ENCODE results near the gene CMTR1.

Gene CMTR1

DNA sequence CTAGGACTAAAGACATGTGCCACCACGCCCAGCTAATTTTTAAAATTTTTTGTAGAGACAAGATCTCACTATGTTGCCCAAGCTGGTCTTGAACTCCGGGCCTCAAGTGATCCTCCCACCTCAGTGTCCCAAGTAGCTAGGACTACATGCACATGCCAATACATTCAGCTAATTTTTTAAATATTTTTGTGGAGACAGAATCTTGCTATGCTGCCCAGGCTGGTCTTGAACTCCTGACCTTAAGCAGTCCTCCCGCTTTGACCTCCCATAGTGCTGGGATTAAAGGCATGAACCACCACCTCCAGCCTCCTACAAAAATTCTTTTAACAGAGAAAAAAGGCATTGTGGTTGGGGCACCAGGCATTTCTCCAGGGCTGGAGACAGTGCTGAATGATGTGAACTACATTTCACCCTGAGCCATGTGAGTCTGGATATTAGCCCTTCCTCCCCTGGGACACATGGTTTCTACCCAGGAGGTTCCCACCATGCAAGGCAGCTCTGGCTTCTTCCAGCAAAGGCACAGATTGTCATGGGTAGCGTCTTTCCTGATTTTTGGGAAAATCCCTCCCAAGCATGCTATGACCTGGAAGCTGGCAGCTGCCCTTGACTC, 36.3 kb upstream of the CMTR1 start:
- Histone ChIP-seq H3K9me3 (ENCODE audit: control insufficient read depth, insufficient read depth, low read depth, low read length) (no peaks in the 10 kb centered on the region), H3K4me1 (ENCODE audit: control insufficient read depth, insufficient read depth, low read length) (no peaks in the 10 kb centered on the region), H3K27ac (ENCODE audit: extremely low read depth, low read depth, low read length) (no peak overlapping the region), H3K36me3 (ENCODE audit: control insufficient read depth in 2 of 2, insufficient read depth in 1 of 2, low read length in 2 of 2) (peaks cover 11 to 40% of the 10 kb centered on the region in 2 experiments), H3K4me3 (ENCODE audit: low read depth, low read length) (no peak overlapping the region)
- ChIA-PET POLR2A (interaction anchor here (0.5 kb wide), 1 partner anchor 38 kb away, joined by 3 read pairs; no protein-coding TSS in a partner anchor), CTCF (interaction anchor here (2.9 kb wide), 1 partner anchor 15 kb away, joined by 13 read pairs; no protein-coding TSS in a partner anchor)
- no peak for TF ChIP-seq ZNF473 (tag by site-specific recombination; IDR thresholded peaks at IDR 0.05)
- TF ChIP-seq, protein P1, sequence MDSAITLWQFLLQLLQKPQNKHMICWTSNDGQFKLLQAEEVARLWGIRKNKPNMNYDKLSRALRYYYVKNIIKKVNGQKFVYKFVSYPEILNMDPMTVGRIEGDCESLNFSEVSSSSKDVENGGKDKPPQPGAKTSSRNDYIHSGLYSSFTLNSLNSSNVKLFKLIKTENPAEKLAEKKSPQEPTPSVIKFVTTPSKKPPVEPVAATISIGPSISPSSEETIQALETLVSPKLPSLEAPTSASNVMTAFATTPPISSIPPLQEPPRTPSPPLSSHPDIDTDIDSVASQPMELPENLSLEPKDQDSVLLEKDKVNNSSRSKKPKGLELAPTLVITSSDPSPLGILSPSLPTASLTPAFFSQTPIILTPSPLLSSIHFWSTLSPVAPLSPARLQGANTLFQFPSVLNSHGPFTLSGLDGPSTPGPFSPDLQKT (IDR thresholded peaks at IDR 0.05; ENCODE audit: borderline replicate concordance, low read depth, low read length): no peak
- TF ChIP-seq ZNF777 (tag by site-specific recombination; IDR thresholded peaks at IDR 0.05; ENCODE audit: borderline replicate concordance): no peak
- TF ChIP-seq ZNF24 (tag by site-specific recombination; IDR thresholded peaks at IDR 0.05): no peak
- no peak for TF ChIP-seq ZNF585B (tag by site-specific recombination; IDR thresholded peaks at IDR 0.05)
- TF ChIP-seq, protein P2, sequence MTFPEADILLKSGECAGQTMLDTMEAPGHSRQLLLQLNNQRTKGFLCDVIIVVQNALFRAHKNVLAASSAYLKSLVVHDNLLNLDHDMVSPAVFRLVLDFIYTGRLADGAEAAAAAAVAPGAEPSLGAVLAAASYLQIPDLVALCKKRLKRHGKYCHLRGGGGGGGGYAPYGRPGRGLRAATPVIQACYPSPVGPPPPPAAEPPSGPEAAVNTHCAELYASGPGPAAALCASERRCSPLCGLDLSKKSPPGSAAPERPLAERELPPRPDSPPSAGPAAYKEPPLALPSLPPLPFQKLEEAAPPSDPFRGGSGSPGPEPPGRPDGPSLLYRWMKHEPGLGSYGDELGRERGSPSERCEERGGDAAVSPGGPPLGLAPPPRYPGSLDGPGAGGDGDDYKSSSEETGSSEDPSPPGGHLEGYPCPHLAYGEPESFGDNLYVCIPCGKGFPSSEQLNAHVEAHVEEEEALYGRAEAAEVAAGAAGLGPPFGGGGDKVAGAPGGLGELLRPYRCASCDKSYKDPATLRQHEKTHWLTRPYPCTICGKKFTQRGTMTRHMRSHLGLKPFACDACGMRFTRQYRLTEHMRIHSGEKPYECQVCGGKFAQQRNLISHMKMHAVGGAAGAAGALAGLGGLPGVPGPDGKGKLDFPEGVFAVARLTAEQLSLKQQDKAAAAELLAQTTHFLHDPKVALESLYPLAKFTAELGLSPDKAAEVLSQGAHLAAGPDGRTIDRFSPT (tag by site-specific recombination; IDR thresholded peaks at IDR 0.05): no peak

DNA sequence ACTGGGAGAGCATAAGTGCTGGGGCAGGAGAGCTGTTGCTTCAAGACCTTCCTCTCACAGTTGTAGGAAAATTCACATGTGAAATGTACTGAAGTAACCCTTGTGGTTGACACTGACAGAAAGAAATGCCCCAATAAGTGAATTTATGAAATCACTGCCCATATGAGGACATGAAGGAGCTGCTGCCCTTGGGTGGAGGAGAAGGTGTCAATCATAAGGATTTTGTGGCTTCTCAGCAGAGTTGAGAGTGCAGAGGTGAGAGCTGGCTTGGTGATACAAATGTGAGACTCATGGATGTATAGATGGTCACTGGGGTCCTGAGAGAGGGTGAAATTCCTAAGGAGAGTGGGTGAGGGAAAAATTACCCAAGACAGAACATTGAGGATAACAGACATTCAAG, 33.9 kb upstream of the CMTR1 start:
- H3K9me3 ChIP-seq (ENCODE audit: control insufficient read depth, insufficient read depth, low read depth, low read length): no peaks in the 10 kb centered on the region
- H3K4me1 ChIP-seq (ENCODE audit: control insufficient read depth, insufficient read depth, low read length): no peaks in the 10 kb centered on the region
- no peak overlapping the region for H3K4me3 ChIP-seq (ENCODE audit: low read depth, low read length)
- H3K36me3 ChIP-seq (ENCODE audit: control insufficient read depth in 2 of 2, insufficient read depth in 1 of 2, low read length in 2 of 2): peaks cover 0 to 17% of the 10 kb centered on the region in 2 experiments; a peak in 1 of 3 replicates
- CTCF ChIA-PET: interaction anchor here (0.6 to 1.7 kb wide), 4 partner anchors 12 to 179 kb away, joined by 3 to 6 read pairs (median 4); no protein-coding TSS in a partner anchor
- POLR2A ChIA-PET: interaction anchor here (1.4 kb wide), 1 partner anchor 34 kb away, joined by 5 read pairs; the partner anchor contains the start of gene CMTR1
- no peak overlapping the region for H3K27ac ChIP-seq (ENCODE audit: extremely low read depth, low read depth, low read length)
- TF ChIP-seq, protein P3, sequence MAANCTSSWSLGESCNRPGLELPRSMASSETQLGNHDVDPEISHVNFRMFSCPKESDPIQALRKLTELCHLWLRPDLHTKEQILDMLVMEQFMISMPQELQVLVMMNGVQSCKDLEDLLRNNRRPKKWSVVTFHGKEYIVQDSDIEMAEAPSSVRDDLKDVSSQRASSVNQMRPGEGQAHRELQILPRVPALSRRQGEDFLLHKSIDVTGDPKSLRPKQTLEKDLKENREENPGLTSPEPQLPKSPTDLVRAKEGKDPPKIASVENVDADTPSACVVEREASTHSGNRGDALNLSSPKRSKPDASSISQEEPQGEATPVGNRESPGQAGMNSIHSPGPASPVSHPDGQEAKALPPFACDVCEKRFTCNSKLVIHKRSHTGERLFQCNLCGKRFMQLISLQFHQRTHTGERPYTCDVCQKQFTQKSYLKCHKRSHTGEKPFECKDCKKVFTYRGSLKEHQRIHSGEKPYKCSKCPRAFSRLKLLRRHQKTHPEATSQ (tag by site-specific recombination; IDR thresholded peaks at IDR 0.05): no peak
- TF ChIP-seq ZNF521 (tag by site-specific recombination; IDR thresholded peaks at IDR 0.05): no peak
- TF ChIP-seq, protein P4, sequence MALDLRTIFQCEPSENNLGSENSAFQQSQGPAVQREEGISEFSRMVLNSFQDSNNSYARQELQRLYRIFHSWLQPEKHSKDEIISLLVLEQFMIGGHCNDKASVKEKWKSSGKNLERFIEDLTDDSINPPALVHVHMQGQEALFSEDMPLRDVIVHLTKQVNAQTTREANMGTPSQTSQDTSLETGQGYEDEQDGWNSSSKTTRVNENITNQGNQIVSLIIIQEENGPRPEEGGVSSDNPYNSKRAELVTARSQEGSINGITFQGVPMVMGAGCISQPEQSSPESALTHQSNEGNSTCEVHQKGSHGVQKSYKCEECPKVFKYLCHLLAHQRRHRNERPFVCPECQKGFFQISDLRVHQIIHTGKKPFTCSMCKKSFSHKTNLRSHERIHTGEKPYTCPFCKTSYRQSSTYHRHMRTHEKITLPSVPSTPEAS (tag by site-specific recombination; IDR thresholded peaks at IDR 0.05): no peak
- no peak for TF ChIP-seq ZNF501 (tag by site-specific recombination; IDR thresholded peaks at IDR 0.05)
- no peak for TF ChIP-seq PRDM1 (tag by site-specific recombination; IDR thresholded peaks at IDR 0.05)
- TF ChIP-seq ZNF266 (tag by site-specific recombination; IDR thresholded peaks at IDR 0.05; ENCODE audit: low read depth): no peak
- TF ChIP-seq ZNF473 (tag by site-specific recombination; IDR thresholded peaks at IDR 0.05): no peak
- no peak for TF ChIP-seq ZNF529 (tag by site-specific recombination; IDR thresholded peaks at IDR 0.05; ENCODE audit: insufficient replicate concordance)
- TF ChIP-seq ZEB2 (tag by site-specific recombination; IDR thresholded peaks at IDR 0.05): no peak
